ENCODE results near the gene SLC16A10.

GRCh38 chr6:111057074-111057752 is 30.1 kb upstream of the SLC16A10 start:
- TF ChIP-seq EZH2 (IDR thresholded peaks at IDR 0.05; ENCODE audit: insufficient read depth, poor library complexity, severe bottlenecking): no peak
- TF ChIP-seq EZH2phosphoT487 (IDR thresholded peaks at IDR 0.05; ENCODE audit: insufficient read depth, low read depth): no peak

Measured in GM23248 (cell line).